Measurements from ENCODE around the gene BRAF.
"Not testable (repeated sequence)": the region's sequence is repeated elsewhere in the genome, so short reads cannot be mapped to it uniquely, and the experiment has no call there.

The BRAF gene

DNA sequence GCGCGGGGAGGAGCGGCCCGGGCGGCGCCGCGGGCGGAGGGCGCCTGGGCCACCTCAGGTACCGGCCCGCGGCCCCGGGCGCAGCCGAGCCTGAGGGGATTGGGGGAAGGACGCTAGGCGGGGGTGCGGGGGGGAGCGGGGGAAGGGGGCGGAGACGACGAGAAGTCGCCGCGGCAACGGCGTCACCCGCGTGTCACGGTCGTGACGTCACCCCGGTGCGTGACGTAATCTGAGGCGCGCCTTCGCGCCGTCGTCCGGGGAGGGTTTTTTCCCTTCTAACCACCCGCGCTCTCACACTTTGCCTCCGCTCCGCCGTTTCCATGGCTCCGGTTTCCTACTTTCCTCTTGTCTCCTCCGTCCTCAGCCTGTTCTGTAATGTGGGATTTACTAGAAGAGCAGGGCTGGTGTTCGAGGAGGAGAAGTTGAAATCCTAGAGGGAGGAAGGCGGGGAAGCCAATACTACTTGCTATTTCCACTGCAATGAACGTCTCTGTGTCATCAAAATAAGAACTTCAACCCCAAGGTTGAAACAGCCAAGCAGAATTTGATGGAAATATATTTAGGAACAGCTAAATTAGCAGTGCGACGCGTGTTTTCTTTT, at the start of gene BRAF:
Gene BRAF (minus strand): TSS at position 109 of the 601 bp plus-strand sequence. CDS start 226 bp downstream, outside the sequence.
- peak; percentile 53 for DNase-seq (ENCODE audit: low read depth)

DNA sequence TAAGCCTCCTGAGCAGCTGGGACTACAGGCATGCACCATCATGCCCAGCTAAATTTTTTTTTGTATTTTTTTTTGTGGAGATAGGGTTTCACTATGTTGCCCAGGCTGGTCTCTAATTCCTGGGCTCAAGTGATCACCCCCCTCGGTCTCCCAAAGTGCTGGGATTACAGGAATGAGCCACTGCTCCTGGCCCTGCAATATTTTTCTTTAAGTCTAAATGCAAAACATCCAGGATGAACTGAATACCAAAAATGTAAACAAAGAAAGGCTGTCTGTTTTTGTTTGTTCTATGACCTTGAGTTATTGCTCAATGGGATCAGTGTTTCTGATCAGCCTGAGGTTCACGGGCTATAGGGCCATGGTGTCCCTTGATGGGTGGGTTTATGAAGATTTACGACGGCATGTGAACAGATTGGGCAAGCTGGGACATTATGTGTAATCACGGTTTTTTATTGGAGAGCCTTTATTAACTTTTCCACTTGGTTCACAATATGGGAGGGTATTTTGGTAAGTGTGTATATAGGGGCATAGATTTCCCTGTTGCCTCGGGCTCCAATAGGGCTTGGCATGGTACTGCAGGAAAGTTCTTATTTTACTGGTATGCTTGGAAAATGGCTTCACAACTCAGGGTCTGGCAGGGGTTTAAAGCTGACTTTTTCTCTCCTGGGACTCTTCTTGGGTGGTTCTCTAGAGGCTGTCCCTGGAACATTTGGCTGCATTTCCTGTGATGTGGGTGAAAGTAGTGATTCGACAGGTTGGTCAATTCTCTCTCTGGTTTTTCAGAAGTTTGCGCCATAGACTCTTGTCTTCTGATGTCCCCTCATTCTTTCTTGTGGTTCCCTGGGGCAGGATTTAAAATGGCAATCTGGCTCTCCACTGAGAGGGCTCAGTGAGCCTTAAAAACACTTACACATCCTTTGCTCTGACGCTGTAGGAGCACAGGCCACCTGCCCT, 48.4 kb upstream of the BRAF start:
- no peak for DNase-seq (ENCODE audit: low read depth)

DNA sequence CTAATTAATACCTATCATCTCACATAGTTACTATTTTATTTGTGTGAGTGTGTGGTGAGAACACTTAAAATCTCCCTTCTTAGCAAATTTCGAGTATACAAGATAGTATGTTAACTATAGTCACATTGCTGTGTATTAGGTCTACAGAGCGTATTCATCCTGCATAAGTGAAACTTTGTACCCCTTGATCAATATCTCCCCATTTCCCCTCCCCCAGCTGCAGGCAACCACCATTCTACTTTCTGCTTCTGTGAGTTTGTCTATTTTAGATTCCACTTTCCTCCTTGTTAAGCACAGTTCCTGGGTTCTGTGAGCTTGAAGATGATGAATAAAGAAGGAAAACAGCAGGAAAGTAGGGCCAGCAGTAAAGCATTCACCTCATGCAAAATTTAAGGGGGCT, 47.6 kb upstream of the BRAF start:
- DNase-seq (ENCODE audit: low read depth), result no peak

DNA sequence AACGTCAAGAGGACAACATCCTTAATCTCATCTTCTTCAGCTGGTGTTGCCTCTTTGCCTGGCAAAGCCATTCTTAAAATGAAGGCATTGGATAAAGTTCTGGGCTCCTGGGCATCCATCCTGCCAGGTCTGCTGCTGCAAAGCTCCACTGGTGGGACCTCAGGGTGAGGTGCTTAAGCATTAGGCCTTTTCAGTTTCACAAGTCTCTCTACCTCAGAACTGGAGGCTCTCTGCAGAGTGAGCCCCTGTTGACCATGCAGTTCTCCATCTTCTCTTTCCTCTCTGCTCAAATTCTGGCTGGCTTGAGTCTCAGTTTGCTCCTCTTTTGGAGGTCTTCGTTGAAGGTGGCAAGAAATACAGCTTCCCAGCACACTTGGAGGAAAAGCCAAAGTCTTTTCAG, 42.7 kb upstream of the BRAF start:
- DNase-seq (ENCODE audit: low read depth), result no peak

DNA sequence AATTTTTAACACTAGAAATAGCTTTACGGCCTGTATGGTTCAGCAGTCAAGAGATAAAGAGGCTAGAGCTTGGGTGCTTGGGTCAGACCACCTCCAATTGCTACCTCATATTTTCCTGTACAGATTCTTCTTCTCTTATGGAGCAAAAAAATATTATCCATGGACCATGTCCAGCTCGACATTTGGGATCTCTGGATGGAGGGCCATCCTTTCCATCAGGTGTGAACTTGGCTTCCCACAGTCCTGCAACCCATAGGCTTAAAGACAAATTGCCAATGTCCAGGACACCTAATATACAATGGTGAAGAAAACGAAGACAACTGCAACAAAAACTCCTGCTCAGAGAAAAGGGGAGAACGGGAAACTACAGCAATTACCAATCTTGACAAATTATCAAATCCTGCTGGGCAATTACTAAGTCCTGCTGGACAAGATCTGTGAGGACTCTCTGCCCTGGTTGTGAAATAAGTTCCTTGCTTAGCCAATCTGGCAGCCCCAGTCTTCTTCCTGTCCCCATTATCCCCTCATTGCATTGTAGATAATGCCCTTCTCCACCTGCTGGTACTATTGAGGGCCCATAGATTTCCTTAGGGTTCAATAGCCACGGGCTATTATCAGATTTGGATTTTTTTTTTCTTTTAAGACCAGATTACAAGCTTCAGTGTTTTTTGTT, 42.0 kb upstream of the BRAF start:
- DNase-seq (ENCODE audit: low read depth), result no peak

DNA sequence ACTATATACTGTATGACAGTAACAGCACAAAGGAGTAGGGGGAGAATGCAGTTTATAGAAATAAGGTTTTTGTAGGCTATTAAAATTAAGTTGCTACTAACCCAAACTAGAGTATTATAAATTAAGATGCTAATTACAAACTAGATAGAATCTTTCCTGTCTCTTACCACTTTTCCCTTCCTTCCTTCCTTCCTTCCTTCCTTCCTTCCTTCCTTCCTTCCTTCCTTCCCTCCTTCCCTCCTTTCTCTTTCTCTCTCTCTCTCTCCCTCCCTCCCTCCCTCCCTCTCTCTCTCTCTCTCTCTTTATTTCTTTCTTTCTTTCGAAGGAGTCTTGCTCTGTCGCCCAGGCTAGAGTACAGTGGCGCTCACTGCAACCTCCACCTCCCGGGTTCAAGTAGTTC, 36.4 kb upstream of the BRAF start:
- DNase-seq (ENCODE audit: low read depth), result no peak

DNA sequence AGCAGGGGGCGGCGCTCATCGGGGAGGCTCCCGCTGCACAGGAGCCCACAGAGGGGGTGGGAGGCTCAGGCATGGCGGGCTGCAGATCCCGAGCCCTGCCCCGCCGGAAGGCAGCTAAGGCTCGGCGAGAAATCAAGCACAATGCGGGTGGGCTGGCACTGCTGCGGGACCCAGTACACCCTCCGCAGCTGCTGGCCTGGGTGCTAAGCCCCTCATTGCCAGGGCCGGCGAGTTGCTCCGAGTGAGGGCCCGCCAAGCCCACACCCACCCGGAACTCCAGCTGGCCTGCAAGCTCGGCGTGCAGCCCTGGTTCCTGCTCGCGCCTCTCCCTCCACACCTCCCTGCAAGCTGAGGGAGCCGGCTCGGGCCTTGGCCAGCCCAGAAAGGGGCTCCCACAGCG, 32.3 kb upstream of the BRAF start:
- DNase-seq (ENCODE audit: low read depth), result not testable (repeated sequence)

DNA sequence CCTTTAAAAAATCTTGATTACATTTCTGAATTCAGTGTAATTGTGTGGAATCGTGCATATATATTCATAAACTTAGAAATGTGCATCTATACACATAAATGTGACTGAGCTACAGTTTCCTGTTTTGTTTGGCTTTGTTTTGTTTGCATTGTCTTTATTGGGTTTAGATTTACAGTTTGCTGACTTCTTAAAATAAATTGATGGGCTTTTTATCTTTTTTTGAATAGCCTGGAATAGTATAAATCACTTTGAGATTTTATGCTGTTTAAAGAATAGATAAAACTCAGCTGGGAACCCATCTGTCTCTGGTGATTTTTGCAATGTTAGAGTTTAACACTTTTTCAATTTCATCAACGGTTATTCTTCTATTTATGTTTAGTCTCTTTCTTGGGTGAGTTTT, 21.2 kb upstream of the BRAF start:
- no peak for DNase-seq (ENCODE audit: low read depth)

DNA sequence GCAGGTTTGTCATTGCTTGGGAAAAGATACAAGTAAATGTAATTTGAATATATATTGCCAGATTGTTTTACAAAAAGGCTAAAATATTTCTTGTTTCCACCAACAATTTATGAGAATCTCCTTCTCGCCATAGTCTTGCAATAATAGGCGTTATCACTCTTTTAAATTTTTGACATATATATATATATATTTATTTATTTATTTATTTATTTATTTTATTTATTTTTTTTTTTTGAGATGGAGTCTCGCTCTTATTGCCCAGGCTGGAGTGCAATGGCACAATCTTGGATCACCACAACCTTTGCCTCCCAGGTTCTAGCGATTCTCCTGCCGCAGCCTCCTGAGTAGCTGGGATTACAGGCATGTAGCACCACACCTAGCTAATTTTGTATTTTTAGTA, 17.5 kb upstream of the BRAF start:
- not testable (repeated sequence) for DNase-seq (ENCODE audit: low read depth)

DNA sequence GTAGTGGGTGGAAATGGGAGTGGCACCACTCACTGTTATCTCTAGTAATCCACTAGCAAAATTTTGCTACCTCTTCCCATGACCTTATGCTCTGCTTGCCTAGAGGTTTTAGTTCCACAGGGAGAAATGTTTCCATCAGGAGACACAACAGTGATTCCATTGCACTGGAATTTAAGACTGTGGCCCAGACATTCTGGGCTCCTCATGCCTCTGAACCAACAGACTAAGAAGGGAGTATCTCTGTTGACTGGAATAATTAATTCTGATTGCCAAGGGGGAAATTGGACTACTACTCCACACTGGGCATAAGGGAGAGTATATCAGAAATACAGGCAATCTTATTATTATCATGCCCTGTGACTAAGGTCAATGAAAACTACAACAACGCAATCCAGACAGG, 16.2 kb upstream of the BRAF start:
- no peak for DNase-seq (ENCODE audit: low read depth)

DNA sequence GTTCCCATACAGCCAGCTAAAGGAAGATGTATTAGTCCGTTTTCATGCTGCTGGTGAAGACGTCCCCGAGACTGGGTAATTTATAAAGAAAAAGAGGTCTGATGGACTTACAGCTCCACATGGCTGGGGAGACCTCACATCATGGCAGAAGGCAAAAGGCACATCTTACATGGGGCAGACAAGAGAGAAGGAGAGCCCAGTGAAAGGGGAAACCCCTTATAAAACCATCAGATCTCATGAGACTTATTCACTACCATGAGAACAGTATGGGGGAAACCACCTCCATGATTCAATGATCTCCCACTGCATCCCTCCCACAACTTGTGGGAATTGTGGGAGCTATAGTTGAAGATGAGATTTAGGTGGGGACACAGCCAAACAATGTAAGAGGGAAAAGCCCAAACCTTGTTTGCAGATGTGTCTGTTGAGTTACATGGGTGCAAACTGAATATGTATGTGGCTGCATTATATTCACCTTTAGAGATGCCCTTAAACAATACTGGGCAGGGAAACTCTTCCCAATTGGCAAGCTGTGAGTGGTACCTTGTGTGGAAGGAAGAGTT, 13.1 kb upstream of the BRAF start:
- no peak for DNase-seq (ENCODE audit: low read depth)

DNA sequence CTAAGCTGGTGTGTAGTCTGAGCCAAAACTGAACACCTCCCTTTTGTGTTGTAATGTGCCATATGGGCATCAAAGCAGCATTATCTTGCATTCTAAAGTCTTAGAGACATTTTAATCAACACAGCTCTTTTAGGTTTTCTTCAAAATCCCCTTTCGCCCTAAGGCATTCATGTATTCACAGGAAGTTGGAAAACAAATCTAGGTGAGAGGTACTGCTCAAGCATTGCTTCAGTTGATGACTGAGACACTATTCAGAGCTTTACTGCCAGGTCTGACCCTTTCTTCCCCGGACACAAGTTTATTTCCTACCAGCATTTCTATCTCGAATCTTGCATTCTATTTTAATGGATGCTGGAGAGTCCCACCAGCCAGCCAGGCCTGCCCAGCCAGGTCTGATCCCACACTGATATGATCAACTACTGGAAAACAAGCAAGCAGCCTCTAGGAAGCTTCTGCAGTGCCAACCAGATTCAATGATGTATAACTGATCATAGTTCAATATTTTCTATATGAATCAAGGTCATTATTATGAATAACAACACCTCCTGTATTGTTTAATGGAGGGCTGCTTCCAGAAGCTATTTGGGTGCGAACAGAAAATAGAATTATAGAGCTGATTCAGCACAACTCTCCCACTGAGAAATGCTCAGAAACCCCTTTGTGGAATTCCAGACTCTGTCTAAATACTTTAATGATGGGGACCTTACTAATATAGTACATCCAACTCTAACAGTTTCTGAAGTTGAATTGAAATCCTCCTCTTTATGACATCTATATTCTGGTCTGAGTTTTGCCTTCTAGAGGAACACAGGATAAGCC, 4.0 kb upstream of the BRAF start:
- no peak for DNase-seq (ENCODE audit: low read depth)

DNA sequence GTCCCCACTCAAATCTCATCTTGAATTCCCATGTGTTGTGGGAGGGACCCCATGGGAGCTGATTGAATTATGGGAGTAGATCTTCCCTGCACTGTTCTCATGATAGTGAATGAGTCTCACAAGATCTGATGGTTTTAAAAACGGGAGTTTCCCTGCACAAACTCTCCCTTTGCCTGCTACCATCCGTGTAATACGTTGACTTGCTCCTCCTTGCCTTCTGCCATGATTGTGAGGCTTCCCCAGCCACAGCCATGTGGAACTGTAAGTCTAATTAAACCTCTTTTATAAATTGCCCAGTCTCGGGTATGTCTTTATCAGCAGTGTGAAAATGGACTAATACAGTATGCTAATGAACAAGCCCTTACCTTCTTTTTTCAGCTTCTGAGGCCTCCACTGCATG, 3.2 kb upstream of the BRAF start:
- DNase-seq (ENCODE audit: low read depth), result not testable (repeated sequence)

DNA sequence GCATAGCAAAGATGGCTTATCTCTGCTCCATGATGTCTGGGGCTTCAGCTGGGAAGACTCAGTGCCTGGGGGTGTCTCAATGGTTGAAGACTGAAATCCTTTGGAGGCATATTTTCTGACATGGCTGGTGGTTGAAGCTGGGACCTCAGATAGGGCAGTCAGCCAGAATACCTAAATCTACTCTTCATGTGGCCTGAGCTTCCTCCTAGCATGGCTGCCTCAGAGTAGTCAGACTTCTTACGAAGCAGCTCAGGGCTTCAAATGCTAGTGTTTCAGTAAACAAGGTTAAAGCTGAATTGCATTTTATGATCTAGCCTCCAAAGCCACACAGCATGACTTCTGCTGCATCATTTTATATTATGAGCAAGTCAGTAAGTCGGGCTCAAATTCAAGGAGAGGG, 2.6 kb upstream of the BRAF start:
- no peak for DNase-seq (ENCODE audit: low read depth)

DNA sequence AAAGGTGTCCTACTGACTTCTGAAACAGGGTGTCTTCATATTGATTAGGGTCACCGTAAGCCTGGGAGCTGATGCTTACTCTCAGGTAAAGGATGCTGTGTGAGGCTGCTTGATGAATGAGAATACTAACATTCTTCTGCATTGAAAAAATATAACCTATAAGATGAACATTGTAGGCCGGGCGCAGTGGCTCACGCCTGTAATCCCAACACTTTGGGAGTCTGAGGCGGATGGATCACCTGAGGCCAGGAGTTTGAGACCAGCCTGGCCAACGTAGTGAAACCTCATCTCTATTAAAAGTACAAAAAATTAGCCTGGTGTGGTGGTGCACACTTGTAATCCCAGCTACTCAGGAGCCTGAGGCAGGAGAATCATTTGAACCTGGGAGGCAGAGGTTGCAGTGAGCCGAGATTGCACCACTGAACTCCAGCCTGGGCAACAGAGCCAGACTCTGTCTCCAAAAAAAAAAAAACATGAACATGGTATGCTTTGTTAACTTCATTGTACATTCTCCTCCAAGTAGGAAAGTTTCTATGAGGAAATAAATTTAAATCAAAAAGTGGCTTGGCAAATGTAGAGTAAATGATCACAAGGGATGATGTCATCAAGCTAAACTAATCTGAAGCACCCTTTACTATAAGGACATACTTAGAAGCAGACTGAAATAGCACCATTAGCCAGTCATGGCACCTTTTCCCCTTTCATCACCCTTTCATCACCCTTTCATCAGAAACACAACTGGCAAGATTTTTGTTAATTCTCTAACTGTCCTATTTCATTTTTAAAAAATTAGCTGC, 1.5 kb upstream of the BRAF start:
- DNase-seq (ENCODE audit: low read depth), result no peak

DNA sequence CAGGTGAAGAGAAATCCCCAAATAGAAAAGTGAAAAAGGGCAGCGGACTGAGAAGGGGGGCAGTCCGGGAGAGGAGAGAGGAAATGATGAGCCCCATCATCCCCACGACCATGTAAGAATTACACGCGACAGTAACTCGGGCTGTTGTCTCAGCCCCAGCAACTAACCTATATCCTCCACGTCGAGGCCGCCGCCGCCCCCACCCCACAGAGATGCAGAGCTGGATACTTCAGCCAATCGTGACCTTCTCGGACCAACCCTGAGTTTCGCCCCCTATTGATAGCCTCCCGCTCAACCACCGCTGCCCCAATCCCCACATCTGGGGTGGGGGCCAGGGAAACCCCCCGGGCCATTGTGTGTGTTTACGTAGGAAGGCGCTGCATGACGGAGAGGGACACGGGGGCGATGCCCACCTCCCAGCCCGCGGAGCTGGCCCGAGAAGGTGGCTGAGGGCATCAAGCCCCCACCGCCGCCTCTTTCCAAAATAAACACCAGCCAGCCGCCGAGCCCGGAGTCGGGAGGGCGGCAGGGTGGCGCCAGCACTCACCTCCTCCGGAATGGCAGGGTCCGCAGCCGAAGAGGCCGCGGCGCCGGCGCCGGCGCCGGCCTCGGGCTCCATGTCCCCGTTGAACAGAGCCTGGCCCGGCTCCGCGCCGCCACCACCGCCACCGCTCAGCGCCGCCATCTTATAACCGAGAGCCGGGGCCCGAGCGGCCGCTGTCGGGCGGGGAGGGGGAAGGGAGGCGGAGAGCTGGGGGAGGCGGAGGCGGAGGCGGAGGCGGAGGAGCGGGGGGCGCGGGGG, 509 bp downstream of the BRAF start:
- no peak for DNase-seq (ENCODE audit: low read depth)

DNA sequence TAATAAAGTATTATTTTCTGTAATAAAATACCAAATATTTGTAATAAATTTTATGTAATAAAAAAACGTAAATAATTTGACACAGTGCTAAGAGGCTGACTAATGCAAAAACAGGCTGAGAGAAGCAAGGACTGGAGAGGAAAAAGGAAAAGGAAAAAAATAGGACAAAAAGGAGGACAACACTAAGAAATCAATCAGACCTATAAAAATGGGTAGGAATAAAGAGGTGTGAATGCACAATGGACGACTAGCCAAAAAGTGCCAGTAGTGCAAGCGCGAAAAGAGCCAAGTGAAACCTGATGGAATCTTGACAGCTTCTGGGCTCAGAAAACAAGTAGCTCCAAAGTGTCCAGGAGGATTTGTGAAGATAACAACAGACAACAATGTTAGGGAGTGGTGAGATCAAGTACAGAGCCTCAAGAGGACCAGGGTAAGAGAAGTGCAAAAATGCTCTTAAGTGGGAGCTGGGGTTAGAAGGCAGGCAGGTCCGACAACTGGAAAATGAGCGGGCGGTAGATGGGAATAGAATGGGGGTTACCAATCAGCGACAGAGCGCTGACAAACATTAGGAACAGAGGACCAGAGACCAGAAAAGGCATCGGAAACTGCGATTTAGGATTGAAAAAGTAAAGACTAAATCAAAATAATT, 1.2 kb downstream of the BRAF start:
- no peak for DNase-seq (ENCODE audit: low read depth)

DNA sequence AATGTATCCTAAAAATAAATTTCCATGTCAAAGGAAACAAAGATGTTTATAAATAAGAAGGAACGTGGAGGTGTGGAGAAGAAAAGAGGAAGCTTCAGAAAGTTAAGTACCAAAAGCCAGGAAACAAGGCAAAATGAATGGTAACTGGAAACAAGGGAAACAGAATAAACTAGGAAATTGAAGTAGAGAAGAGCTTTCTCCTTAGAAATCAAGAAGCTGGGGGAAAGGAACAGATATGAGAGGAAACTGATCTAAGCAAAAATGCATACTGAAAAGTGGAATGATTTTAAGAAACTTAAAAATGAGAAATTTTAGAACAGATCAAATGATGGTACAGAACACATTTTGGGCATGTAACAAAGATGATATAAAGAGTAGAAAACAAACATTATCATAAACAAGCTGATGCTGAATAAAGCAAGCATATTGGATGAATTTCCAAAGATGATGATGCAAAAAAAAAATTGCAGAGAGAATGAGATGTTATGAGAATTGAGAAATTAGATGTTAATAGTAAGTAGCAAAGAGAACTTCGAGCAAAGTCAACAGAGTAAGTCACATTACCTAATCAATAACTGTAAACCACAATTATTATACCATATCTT, 1.9 kb downstream of the BRAF start:
- DNase-seq (ENCODE audit: low read depth), result no peak

DNA sequence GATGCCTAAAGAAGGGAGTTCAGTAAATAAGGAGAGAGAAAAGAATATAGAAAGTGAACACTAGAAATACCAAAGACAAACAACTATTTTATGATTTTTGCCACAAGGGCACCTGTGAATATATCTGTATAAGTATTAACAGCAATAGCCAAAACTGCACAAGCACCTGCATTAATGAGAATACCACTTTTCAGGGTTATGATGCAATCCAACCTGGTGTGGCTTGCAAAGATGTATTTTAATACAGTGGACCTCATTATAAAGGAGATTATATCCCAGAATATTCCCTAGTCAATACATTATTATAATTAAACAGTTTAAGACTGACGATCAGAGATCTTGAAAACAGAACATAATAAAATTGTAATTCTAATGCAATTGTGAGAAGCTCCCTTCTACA, 4.0 kb downstream of the BRAF start:
- DNase-seq (ENCODE audit: low read depth), result no peak
